ENCODE data around the gene YPEL2.

DNA sequence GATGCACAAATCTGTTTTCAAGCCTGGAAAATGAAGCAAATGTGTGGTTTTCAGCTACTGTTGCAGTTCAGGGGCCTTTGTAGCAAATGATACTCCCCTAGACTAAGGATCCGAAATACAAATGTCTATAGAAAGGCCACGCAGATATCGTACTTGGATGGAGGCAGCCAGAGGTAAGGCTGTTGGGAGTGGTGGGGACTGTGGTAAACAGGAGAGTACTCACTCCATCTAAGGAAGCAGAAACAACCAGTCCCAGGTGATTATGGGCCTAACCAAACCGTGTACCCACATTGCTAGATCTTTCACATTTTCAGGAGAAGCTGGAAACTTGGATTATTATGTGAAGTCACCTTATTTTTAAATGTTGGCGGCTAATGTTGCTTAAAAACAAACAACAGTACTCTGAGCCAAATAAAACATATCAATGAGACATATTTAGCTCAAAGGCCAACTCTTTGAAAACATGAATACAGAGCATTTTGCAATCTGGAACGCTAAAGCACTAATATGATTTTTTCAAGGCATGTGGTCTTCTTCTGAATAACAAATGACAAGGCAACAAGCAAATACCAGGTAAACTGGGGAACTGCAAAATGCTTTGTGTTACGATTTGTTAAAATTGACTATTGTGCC lies 110.1 kb downstream of the YPEL2 start:
- TF ChIP-seq, protein P1, sequence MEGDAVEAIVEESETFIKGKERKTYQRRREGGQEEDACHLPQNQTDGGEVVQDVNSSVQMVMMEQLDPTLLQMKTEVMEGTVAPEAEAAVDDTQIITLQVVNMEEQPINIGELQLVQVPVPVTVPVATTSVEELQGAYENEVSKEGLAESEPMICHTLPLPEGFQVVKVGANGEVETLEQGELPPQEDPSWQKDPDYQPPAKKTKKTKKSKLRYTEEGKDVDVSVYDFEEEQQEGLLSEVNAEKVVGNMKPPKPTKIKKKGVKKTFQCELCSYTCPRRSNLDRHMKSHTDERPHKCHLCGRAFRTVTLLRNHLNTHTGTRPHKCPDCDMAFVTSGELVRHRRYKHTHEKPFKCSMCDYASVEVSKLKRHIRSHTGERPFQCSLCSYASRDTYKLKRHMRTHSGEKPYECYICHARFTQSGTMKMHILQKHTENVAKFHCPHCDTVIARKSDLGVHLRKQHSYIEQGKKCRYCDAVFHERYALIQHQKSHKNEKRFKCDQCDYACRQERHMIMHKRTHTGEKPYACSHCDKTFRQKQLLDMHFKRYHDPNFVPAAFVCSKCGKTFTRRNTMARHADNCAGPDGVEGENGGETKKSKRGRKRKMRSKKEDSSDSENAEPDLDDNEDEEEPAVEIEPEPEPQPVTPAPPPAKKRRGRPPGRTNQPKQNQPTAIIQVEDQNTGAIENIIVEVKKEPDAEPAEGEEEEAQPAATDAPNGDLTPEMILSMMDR (IDR thresholded peaks at IDR 0.05; ENCODE audit: extremely low read depth in 1 of 2, insufficient read depth in 1 of 2, low read depth in 1 of 2, low read length in 2 of 2), result no peak
- TF ChIP-seq POLR2A (IDR thresholded peaks at IDR 0.05; ENCODE audit: low read depth, low read length) (no peak), MYC (IDR thresholded peaks at IDR 0.05; ENCODE audit: low read depth, low read length) (no peak)
